ENCODE measurements around the gene COL19A1. TPM values are rescaled to one million over a fixed set of nuclear protein-coding genes. Genes with fewer than 3 reads are reported as not detected.
A peak's percentile ranks its signal among the peaks of the same experiment; 100 is the strongest.

The COL19A1 gene
- total and polyA plus RNA-seq, 2 of the 13 experiments (the other 11 are each of a cell fraction or from before 2014, with no cell fraction given), result not detected

DNA sequence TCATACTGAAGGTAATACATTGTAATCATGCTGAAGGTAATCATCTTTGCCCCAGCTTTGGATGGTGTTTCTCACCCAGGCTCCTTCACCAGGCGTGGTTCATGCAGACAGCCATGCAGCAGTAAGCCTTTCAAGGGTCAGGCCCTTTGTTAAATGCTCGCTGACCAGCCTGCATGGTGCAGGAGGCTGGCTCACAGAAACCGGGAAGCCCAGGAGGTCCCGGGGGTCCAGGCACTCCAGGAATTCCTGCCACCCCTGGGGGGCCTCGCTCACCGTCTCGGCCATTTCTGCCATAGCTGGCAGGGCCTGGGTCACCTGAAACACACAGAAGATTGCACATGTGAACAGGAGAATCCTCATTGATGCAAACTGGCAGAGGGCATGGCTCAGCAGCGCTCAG, 350.4 kb downstream of the COL19A1 start:
- no peak for ATAC-seq
- H4K20me1 ChIP-seq (ENCODE audit: insufficient read depth, low read length), result no peaks in the 10 kb centered on the region
- H3K9ac ChIP-seq (ENCODE audit: insufficient read depth, low read depth, low read length), result no peak overlapping the region
- no peak for FAIRE-seq
- H3K9me3 ChIP-seq (ENCODE audit: low read length), result no peaks in the 10 kb centered on the region
- intact Hi-C loops (cut with micrococcal nuclease; ENCODE audit: unreplicated experiment) (no loop called here), in situ Hi-C loops (cut with HindIII; ENCODE audit: extremely low pct_ligation_motif_present, low pct_unique_long_range_greater_than_20kb) (loop anchor here (25.0 kb wide), 1 partner anchor 471 kb away; no protein-coding TSS in a partner anchor)
- BruUV-seq (replicated peaks), result no TSS peak
- no peak overlapping the region for H3K4me3 ChIP-seq (replicated peaks in 1 of 3; ENCODE audit: insufficient read depth in 1 of 3, low read depth in 2 of 3, low read length in 3 of 3)
- no peak for DNase-seq (ENCODE audit: low spot score)
- no peaks in the 10 kb centered on the region for H3K36me3 ChIP-seq (replicated peaks in 1 of 2; ENCODE audit: control insufficient read depth in 1 of 2, insufficient read depth in 2 of 2, low read length in 2 of 2)
- H2AFZ ChIP-seq (ENCODE audit: low read length), result no peak overlapping the region
- peaks cover 9% of the 10 kb centered on the region for H3K4me1 ChIP-seq (ENCODE audit: insufficient read depth, low read length)
- whole genome bisulfite sequencing (ENCODE audit: low lambda C conversion rate), result 7% methylated on average over 5 of the region's 8 CpGs
- POLR2A ChIA-PET, result no interaction called here
- no peak overlapping the region for H3K4me2 ChIP-seq (ENCODE audit: low read depth, low read length)
- CTCF ChIA-PET (ENCODE audit: low intra/inter-chr PET ratio, low total read pairs), result no interaction called here
- no peak overlapping the region for H3K27ac ChIP-seq (ENCODE audit: extremely low read length, insufficient read depth, low read length)
- H3K79me2 ChIP-seq (ENCODE audit: insufficient read depth, low read length), result no peaks in the 10 kb centered on the region
- peaks cover 0 to 1% of the 10 kb centered on the region in 2 experiments; a peak in 1 of 5 replicates for H3K27me3 ChIP-seq (ENCODE audit: control insufficient read depth in 1 of 2, insufficient read depth in 2 of 2, low read length in 2 of 2)
- TF ChIP-seq ZBTB7B (CRISPR knock-in tag; IDR thresholded peaks at IDR 0.05) (no peak), ZNF292 (CRISPR knock-in tag; IDR thresholded peaks at IDR 0.05; ENCODE audit: borderline replicate concordance, low read depth) (no peak), NFATC3 (CRISPR knock-in tag; IDR thresholded peaks at IDR 0.05) (no peak)
- TF ChIP-seq, protein P1, sequence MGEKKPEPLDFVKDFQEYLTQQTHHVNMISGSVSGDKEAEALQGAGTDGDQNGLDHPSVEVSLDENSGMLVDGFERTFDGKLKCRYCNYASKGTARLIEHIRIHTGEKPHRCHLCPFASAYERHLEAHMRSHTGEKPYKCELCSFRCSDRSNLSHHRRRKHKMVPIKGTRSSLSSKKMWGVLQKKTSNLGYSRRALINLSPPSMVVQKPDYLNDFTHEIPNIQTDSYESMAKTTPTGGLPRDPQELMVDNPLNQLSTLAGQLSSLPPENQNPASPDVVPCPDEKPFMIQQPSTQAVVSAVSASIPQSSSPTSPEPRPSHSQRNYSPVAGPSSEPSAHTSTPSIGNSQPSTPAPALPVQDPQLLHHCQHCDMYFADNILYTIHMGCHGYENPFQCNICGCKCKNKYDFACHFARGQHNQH (CRISPR knock-in tag; IDR thresholded peaks at IDR 0.05), result no peak

DNA sequence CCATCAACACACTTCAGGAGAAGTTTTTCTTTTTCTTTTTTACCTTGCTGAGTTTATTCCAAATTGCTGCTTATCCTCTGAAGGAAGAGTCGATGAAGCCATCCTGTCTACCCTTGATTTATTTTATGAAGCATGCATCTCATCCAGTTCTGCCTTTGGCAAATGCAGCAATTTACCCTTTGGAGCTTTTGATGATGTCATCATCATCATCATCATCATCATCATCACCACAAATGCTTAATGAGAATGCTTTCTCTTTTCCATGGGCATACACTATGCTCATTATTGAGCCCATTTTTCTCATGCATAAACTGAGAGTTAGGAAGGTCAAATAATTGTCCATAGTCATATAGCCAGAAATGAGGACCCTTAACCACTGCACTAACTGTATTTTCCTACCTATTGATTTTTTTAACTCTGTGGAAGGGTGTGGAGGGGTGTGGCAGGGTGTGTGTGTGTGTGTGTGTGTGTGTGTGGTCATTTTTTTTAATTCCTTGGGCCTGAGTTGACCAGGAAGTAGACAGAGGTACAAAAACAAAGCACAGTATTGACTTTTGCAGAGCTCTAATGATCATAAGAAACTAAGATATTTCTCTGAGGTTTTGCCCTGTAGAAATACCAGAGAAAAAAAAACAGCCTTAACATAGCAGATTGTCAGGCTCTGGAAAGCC, 353.7 kb downstream of the COL19A1 start:
- TF ChIP-seq ATF7 (IDR thresholded peaks at IDR 0.05) (peak; percentile 96), ATF7 (CRISPR knock-in tag; IDR thresholded peaks at IDR 0.05) (no peak), ZNF790 (CRISPR knock-in tag; IDR thresholded peaks at IDR 0.05; ENCODE audit: borderline replicate concordance) (no peak), ZNF7 (CRISPR knock-in tag; IDR thresholded peaks at IDR 0.05) (no peak), CREB1 (IDR thresholded peaks at IDR 0.05) (peak; percentile 92), CREB1 (CRISPR knock-in tag; IDR thresholded peaks at IDR 0.05) (no peak), NFE2 (CRISPR knock-in tag; IDR thresholded peaks at IDR 0.05) (no peak), RCOR2 (CRISPR knock-in tag; IDR thresholded peaks at IDR 0.05) (no peak)
- TF ChIP-seq, protein P2, sequence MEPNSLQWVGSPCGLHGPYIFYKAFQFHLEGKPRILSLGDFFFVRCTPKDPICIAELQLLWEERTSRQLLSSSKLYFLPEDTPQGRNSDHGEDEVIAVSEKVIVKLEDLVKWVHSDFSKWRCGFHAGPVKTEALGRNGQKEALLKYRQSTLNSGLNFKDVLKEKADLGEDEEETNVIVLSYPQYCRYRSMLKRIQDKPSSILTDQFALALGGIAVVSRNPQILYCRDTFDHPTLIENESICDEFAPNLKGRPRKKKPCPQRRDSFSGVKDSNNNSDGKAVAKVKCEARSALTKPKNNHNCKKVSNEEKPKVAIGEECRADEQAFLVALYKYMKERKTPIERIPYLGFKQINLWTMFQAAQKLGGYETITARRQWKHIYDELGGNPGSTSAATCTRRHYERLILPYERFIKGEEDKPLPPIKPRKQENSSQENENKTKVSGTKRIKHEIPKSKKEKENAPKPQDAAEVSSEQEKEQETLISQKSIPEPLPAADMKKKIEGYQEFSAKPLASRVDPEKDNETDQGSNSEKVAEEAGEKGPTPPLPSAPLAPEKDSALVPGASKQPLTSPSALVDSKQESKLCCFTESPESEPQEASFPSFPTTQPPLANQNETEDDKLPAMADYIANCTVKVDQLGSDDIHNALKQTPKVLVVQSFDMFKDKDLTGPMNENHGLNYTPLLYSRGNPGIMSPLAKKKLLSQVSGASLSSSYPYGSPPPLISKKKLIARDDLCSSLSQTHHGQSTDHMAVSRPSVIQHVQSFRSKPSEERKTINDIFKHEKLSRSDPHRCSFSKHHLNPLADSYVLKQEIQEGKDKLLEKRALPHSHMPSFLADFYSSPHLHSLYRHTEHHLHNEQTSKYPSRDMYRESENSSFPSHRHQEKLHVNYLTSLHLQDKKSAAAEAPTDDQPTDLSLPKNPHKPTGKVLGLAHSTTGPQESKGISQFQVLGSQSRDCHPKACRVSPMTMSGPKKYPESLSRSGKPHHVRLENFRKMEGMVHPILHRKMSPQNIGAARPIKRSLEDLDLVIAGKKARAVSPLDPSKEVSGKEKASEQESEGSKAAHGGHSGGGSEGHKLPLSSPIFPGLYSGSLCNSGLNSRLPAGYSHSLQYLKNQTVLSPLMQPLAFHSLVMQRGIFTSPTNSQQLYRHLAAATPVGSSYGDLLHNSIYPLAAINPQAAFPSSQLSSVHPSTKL (CRISPR knock-in tag; IDR thresholded peaks at IDR 0.05), result no peak
- Histone ChIP-seq H3K4me1 (ENCODE audit: insufficient read depth, low read length) (peaks cover 16% of the 10 kb centered on the region), H3K9ac (ENCODE audit: insufficient read depth, low read depth, low read length) (no peak overlapping the region), H3K4me3 (replicated peaks in 1 of 3; ENCODE audit: insufficient read depth in 1 of 3, low read depth in 2 of 3, low read length in 3 of 3) (no peak overlapping the region), H3K4me2 (ENCODE audit: low read depth, low read length) (no peak overlapping the region), H3K79me2 (ENCODE audit: insufficient read depth, low read length) (no peaks in the 10 kb centered on the region), H2AFZ (ENCODE audit: low read length) (no peak overlapping the region), H3K27me3 (ENCODE audit: control insufficient read depth in 1 of 2, insufficient read depth in 2 of 2, low read length in 2 of 2) (peaks cover 0 to 4% of the 10 kb centered on the region in 2 experiments; a peak in 1 of 5 replicates), H4K20me1 (ENCODE audit: insufficient read depth, low read length) (no peaks in the 10 kb centered on the region), H3K27ac (ENCODE audit: extremely low read length, insufficient read depth, low read length) (no peak overlapping the region), H3K36me3 (replicated peaks in 1 of 2; ENCODE audit: control insufficient read depth in 1 of 2, insufficient read depth in 2 of 2, low read length in 2 of 2) (no peaks in the 10 kb centered on the region), H3K9me3 (ENCODE audit: low read length) (no peaks in the 10 kb centered on the region)
- no peak for ATAC-seq
- no peak for DNase-seq (ENCODE audit: low spot score)
- intact Hi-C loops (cut with micrococcal nuclease; ENCODE audit: unreplicated experiment), result loop anchor here (5.0 kb wide), 1 partner anchor 792 kb away; no protein-coding TSS in a partner anchor
- FAIRE-seq, result no peak
- in situ Hi-C loops (cut with HindIII; ENCODE audit: extremely low pct_ligation_motif_present, low pct_unique_long_range_greater_than_20kb), result loop anchor here (5.0 to 25.0 kb wide), 3 partner anchors 67 to 467 kb away; no protein-coding TSS in a partner anchor
- WGBS (ENCODE audit: low lambda C conversion rate), result 3% methylated on average over 1 of the region's 1 CpG
- POLR2A ChIA-PET, result no interaction called here
- BruUV-seq (replicated peaks), result no TSS peak
- CTCF ChIA-PET (ENCODE audit: low intra/inter-chr PET ratio, low total read pairs), result interaction anchor here (1.4 to 2.3 kb wide), 2 partner anchors 149 to 664 kb away, joined by 5 to 14 read pairs; no protein-coding TSS in a partner anchor
